ENCODE results near the gene TAS2R31.

GRCh38 chr12:10982244-10982643 is 49.0 kb downstream of the TAS2R31 start:
- TF ChIP-seq CTCF (IDR thresholded peaks at IDR 0.05) = no peak
- TF ChIP-seq POLR2AphosphoS5 (IDR thresholded peaks at IDR 0.05) = no peak
- TF ChIP-seq POLR2A (IDR thresholded peaks at IDR 0.05) = no peak
- no peak for TF ChIP-seq EP300 (IDR thresholded peaks at IDR 0.05)
